Kidney epithelial cell (primary cell): ENCODE data around the gene ABCB8. TPM values are rescaled to one million over a fixed set of nuclear protein-coding genes. Genes with fewer than 3 reads are reported as not detected.
A peak's percentile ranks its signal among the peaks of the same experiment; 100 is the strongest.

Experiments
- DNase-seq: peaks from one replicate; pipeline ENCODE4 v3.0.0-alpha.2; 2010; ENCODE audit warnings: low read depth
- H3K27me3 ChIP-seq: 2 replicates; pipeline ENCODE4 v1.6.0; 2011; ENCODE audit warnings: low read length; ENCODE audit not compliant: control insufficient read depth, insufficient read depth
- H3K36me3 ChIP-seq: 2 replicates; pipeline ENCODE4 v1.5.1; 2011; ENCODE audit warnings: low read length; ENCODE audit not compliant: control insufficient read depth, insufficient read depth
- H3K4me3 ChIP-seq: 2 replicates; pipeline ENCODE4 v1.5.1; 2011; ENCODE audit warnings: low read depth, mild to moderate bottlenecking, control low read depth, low read length
- total RNA-seq: library from RNA; depleted of rRNA; stranded (reverse); fragments of >200 nt; gene quantifications from 2 replicates; pipeline ENCODE4 v1.2.3, GENCODE V29; 2015
- TF ChIP-seq, protein P1 (sequence below): IDR thresholded peaks from 2 replicates; pipeline ENCODE4 v1.5.1; 2011; ENCODE audit warnings: mild to moderate bottlenecking, moderate library complexity, low read length, control low read depth, inconsistent platforms; ENCODE audit not compliant: insufficient read depth, poor library complexity, severe bottlenecking

ABCB8 gene
- total RNA-seq, 1 donor from 2014 or later = 37.1 TPM

DNA sequence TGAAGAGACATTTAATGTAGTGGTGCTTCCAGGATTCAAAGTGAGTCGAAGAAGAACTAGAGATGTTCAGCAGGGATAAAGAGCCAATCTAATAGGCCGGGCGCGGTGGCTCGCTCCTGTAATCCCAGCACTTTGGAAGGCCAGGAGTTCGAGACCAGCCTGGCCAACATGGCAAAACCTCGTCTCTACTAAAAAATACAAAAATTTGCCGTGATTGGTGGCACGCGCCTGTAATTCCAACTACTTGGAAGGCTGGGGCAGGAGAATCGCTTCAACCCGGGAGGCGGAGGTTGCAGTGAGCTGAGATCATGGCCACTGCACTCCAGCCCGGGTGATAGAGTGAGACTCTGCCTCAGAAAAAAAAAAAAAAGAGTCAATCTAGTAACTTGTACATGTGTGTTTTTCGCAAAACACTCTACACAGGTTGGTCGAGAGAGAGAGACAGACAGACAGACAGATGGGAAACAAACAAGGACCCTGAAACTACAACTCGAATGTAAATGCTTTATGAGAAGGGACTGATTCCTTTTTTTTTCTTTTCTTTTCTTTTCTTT, 775 bp downstream of the ABCB8 start:
- TF ChIP-seq, protein P1, sequence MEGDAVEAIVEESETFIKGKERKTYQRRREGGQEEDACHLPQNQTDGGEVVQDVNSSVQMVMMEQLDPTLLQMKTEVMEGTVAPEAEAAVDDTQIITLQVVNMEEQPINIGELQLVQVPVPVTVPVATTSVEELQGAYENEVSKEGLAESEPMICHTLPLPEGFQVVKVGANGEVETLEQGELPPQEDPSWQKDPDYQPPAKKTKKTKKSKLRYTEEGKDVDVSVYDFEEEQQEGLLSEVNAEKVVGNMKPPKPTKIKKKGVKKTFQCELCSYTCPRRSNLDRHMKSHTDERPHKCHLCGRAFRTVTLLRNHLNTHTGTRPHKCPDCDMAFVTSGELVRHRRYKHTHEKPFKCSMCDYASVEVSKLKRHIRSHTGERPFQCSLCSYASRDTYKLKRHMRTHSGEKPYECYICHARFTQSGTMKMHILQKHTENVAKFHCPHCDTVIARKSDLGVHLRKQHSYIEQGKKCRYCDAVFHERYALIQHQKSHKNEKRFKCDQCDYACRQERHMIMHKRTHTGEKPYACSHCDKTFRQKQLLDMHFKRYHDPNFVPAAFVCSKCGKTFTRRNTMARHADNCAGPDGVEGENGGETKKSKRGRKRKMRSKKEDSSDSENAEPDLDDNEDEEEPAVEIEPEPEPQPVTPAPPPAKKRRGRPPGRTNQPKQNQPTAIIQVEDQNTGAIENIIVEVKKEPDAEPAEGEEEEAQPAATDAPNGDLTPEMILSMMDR = no peak
- H3K36me3 ChIP-seq = no peaks in the 10 kb centered on the region
- peak overlapping the region; percentile 71 for H3K4me3 ChIP-seq
- DNase-seq = no peak
- H3K27me3 ChIP-seq = no peaks in the 10 kb centered on the region

DNA sequence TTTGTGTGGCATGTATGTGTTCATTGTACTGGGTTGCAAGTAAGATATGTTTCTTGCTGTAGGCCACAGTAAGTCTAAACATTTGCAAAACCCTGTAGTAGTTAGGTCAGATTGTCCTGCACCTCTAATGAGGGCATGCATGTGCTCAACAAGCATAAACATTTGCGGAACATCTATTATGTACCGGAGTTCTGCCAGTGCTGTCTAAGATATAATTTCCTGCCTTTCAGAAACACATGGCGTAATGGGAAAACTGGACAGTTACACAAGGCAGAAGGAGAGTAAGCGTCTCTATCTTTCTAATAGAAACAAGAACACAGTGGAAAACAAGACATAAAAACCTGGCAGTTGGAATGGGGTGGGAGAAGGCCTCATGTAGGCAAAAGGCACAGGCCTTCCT, 2.8 kb downstream of the ABCB8 start:
- TF ChIP-seq, protein P1 = no peak
- no peaks in the 10 kb centered on the region for H3K27me3 ChIP-seq
- no peak for DNase-seq
- no peak overlapping the region for H3K4me3 ChIP-seq
- no peaks in the 10 kb centered on the region for H3K36me3 ChIP-seq

DNA sequence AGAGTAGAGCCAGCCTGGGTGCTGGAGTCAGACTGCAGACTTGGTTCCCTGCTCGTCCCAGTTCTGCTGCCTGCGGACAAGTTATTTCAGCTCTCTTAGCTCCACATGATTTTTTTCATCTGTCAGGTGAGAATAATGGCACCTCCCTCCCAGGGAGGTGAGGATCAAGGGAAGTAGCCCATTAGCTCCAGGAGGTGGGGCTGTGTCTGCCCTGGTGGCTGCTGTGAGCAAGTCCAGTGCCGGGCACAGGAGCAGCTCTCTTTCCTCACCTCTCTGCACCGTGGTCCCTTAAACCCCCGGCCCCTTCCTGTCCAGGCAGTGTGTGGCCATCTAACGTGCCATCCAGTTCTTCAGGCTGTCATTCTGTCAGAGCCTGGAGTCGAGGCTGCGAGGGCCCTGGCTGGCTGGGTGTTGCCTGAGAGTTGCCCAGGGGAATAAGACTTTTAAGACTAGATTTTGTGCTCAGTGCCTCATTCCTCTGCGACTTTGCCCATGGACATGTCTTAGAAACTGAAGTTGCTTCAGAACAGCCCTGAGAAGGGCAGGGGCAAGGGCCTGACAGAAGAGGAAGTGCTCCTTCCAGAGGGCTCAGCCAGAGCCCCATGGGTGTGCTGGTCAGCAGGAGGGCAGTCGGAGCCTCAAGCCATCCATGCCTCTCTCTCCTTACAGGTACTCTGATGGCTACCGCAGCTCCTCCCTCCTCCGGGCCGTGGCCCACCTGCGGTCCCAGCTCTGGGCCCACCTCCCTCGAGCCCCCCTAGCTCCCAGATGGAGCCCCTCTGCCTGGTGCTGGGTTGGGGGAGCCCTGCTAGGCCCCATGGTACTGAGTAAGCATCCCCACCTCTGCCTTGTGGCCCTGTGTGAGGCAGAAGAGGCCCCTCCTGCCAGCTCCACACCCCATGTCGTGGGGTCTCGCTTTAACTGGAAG, 5.0 kb downstream of the ABCB8 start:
- Histone ChIP-seq H3K36me3 (no peaks in the 10 kb centered on the region), H3K27me3 (no peaks in the 10 kb centered on the region), H3K4me3 (no peak overlapping the region)
- no peak for DNase-seq
- TF ChIP-seq, protein P1 = no peak

DNA sequence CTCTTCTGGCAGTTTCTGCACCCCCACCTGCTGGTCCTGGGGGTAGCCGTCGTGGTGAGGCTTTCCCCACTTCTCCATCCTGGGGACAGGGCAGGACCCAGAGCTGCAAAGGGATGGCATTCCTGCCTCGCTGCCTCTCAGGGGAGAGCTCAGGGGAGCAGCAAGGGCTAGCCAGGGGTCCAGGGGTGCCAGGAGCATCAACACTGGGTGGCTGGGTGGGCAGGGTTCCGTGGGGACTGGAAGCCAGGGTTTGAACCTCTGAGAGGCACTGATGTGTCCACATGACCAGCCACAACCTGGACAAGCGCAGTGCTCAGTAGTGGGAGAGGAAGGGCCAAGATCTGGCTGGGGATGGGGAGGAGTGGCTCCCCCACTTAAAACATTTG, 5.6 kb downstream of the ABCB8 start:
- H3K27me3 ChIP-seq = no peaks in the 10 kb centered on the region
- H3K4me3 ChIP-seq = no peak overlapping the region
- TF ChIP-seq, protein P1 = no peak
- no peak for DNase-seq
- H3K36me3 ChIP-seq = no peaks in the 10 kb centered on the region

DNA sequence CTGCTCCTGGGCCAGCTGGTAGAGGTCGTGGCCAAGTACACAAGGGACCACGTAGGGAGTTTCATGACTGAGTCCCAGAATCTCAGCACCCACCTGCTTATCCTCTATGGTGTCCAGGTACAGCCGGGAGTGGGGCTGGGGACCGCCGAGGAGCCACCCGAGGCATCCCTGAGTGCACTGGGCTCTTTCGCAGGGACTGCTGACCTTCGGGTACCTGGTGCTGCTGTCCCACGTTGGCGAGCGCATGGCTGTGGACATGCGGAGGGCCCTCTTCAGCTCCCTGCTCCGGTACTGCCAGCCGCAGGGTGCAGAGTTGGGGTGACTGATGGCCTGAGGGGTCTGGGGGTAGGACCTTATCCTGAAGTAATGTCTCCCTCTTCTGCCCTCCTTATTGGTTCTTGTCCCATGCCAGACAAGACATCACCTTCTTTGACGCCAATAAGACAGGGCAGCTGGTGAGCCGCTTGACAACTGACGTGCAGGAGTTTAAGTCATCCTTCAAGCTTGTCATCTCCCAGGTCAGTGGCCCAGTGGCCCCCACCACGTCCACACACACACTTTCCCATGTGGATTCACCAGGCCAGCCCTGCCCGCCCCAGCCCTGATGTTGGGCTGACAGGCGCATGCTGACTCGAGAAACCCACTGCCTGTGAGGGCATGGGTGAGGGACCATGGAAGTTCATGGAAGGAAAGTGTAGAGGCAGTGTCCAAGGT, 6.2 kb downstream of the ABCB8 start:
- Histone ChIP-seq H3K4me3 (no peak overlapping the region), H3K27me3 (no peaks in the 10 kb centered on the region), H3K36me3 (no peaks in the 10 kb centered on the region)
- DNase-seq = no peak
- TF ChIP-seq, protein P1 = no peak
